ENCODE data around the gene EML1.

EML1 gene

DNA sequence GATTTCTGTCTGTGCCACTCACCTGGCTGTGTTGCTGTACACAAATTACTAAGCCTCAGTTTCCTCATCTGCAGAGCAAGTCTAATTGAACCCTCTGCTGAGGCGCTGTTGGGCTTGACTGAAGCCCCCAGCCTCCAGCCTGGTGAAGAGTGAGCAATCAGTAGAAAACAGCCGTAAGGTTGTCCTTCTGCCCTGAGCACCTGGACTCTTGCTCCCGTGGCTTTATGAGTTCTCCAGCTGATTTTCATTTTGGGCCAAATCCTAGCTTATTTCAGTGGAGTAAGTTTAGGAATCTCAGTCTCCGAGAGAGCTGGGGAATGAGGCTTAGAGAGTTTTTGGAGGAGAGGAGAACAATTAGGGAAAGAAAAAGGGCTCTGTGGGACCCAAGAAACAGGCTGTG is 138.1 kb downstream of the EML1 start:
- Histone ChIP-seq H3K9me3 (no peaks in the 10 kb centered on the region), H3K27ac (no peak overlapping the region), H3K36me3 (peaks cover 0 to 10% (median 4%) of the 10 kb centered on the region in 3 donors), H3K27me3 (no peaks in the 10 kb centered on the region), H3K4me1 (no peaks in the 10 kb centered on the region), H3K4me3 (no peak overlapping the region)
- intact Hi-C loops (cut with DNase I; ENCODE audit: low total_unique reads), result no loop called here
- DNase-seq, result no peak
- TF ChIP-seq CTCF (IDR thresholded peaks at IDR 0.05), result no peak

DNA sequence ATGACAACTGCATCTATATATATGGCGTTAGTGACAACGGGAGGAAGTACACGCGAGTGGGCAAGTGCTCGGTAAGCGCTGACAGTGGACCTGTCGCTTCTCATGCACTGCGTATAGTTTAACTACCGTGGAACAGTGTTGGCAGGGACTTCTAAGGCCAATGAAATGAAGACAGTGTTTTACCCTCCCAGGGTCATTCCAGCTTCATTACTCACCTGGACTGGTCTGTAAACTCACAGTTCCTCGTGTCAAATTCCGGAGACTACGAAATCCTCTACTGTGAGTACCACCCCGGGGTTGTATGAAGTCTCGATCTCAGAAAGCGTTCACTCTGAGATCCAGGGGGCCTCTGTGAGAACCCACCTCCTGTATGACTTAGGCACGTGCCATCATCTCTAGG is 142.8 kb downstream of the EML1 start:
- DNase-seq, result no peak
- Histone ChIP-seq H3K27me3 (no peaks in the 10 kb centered on the region), H3K9me3 (no peaks in the 10 kb centered on the region), H3K36me3 (peaks cover 16 to 51% (median 44%) of the 10 kb centered on the region in 3 donors), H3K4me3 (no peak overlapping the region), H3K4me1 (no peaks in the 10 kb centered on the region), H3K27ac (no peak overlapping the region)
- intact Hi-C loops (cut with DNase I; ENCODE audit: low total_unique reads), result no loop called here
- no peak for TF ChIP-seq CTCF (IDR thresholded peaks at IDR 0.05)

GRCh38 chr14:99936738-99937474 is 143.7 kb downstream of the EML1 start:
- H3K9me3 ChIP-seq, result no peaks in the 10 kb centered on the region
- no peak for TF ChIP-seq CTCF (IDR thresholded peaks at IDR 0.05)
- H3K4me3 ChIP-seq, result no peak overlapping the region
- no peaks in the 10 kb centered on the region for H3K4me1 ChIP-seq
- H3K27me3 ChIP-seq, result no peaks in the 10 kb centered on the region
- no peak for DNase-seq
- no peak overlapping the region for H3K27ac ChIP-seq
- intact Hi-C loops (cut with DNase I; ENCODE audit: low total_unique reads), result no loop called here
- H3K36me3 ChIP-seq, result peaks cover 17 to 53% (median 50%) of the 10 kb centered on the region in 3 donors

DNA sequence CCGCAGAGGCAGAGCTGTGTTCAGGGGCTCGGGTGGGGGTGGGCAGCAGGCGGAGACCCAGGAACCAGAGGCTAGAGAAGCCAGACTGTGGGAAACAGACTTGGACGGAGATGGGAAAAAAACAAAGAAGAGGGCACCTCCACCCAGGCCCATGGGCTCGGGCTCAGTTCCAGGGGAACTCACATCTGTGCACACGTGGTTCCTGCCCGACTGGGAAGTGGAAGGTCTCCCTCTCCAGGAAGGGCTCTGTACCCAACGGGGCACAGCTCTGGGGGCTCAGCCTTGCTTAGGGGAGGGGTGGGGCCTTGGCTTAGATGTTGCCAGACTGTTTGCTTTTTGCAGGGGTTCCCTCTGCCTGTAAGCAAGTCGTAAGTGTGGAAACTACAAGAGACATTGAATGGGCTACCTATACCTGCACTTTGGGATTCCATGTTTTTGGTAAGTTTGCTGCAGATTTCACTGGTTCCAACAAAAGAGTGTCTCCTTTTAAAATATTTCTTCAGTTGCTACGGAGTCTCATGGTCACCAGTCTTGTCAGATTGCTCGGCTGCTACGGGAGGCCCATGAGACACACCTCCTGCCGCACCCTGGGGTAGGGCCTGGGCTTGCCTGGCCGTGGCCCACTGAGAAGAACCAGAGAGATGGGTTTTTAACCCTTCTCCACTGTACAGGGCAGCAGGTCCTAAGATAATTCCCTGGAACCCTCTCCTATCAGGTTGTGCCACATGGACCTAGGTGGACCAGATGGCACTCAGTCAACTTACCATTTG is 144.4 kb downstream of the EML1 start:
- no peaks in the 10 kb centered on the region for H3K9me3 ChIP-seq
- H3K4me1 ChIP-seq, result no peaks in the 10 kb centered on the region
- intact Hi-C loops (cut with DNase I; ENCODE audit: low total_unique reads), result no loop called here
- no peak for TF ChIP-seq CTCF (IDR thresholded peaks at IDR 0.05)
- H3K27ac ChIP-seq, result no peak overlapping the region
- H3K4me3 ChIP-seq, result no peak overlapping the region
- H3K27me3 ChIP-seq, result no peaks in the 10 kb centered on the region
- no peak for DNase-seq
- H3K36me3 ChIP-seq, result peaks cover 21 to 59% (median 57%) of the 10 kb centered on the region in 3 donors

- TF ChIP-seq CTCF (IDR thresholded peaks at IDR 0.05), result no peak
- Histone ChIP-seq H3K4me1 (no peaks in the 10 kb centered on the region), H3K36me3 (peaks cover 21 to 62% (median 57%) of the 10 kb centered on the region in 3 donors), H3K27ac (no peak overlapping the region), H3K27me3 (no peaks in the 10 kb centered on the region), H3K9me3 (no peaks in the 10 kb centered on the region), H3K4me3 (no peak overlapping the region)
- intact Hi-C loops (cut with DNase I; ENCODE audit: low total_unique reads), result no loop called here
- no peak for DNase-seq
Measured at GRCh38 chr14:99938376-99938775, 145.2 kb downstream of the EML1 start.

Measured in tibial artery (tissue), 4 donors.